Esophagus (tissue), 2 donors: Measurements from ENCODE around the gene C11orf98. TPM values are rescaled to one million over a fixed set of nuclear protein-coding genes. Genes with fewer than 3 reads are reported as not detected.
"Not testable (repeated sequence)": the region's sequence is repeated elsewhere in the genome, so short reads cannot be mapped to it uniquely, and the experiment has no call there.

Experiments
- H3K27ac ChIP-seq, 2 donors: one replicate each; pipeline ENCODE4 v1.5.1; 2013; ENCODE audit warnings: low read depth in 2 of 2, mild to moderate bottlenecking in 2 of 2, inconsistent platforms in 1 of 2, low read length in 1 of 2, moderate library complexity in 1 of 2
- H3K27me3 ChIP-seq, 2 donors: one replicate each; pipeline ENCODE4 v1.6.1; 2013; ENCODE audit warnings: low read length in 2 of 2, control low read depth in 1 of 2, mild to moderate bottlenecking in 1 of 2; ENCODE audit not compliant: insufficient read depth in 2 of 2, control insufficient read depth in 1 of 2
- H3K36me3 ChIP-seq, 2 donors: one replicate each; pipeline ENCODE4 v1.6.1; 2013; ENCODE audit warnings: low read length in 1 of 2; ENCODE audit not compliant: control insufficient read depth in 2 of 2, insufficient read depth in 2 of 2
- H3K4me1 ChIP-seq, 2 donors: one replicate each; pipeline ENCODE4 v1.6.1; 2013; ENCODE audit warnings: low read length in 1 of 2; ENCODE audit not compliant: control insufficient read depth in 2 of 2, insufficient read depth in 2 of 2
- H3K4me3 ChIP-seq, 2 donors: one replicate each; pipeline ENCODE4 v1.5.1; 2013; ENCODE audit warnings: low read length in 2 of 2, mild to moderate bottlenecking in 2 of 2, low read depth in 1 of 2, moderate library complexity in 1 of 2
- H3K9me3 ChIP-seq, 2 donors: one replicate each; pipeline ENCODE4 v1.6.1; 2013; ENCODE audit warnings: mild to moderate bottlenecking in 2 of 2, low read depth in 1 of 2, low read length in 1 of 2, moderate library complexity in 1 of 2; ENCODE audit not compliant: control insufficient read depth in 2 of 2, insufficient read depth in 1 of 2
- WGBS, 2 donors: extraction: QIAGEN DNeasy Blood & Tissue Kit; methylation state at CpG; one replicate each; pipeline ENCODE4 v1.1.7; 2013; 5-methylcytosine and 5-hydroxymethylcytosine counted together
- polyA plus RNA-seq, 2 donors: library from polyadenylated mRNA; stranded (reverse); fragments of 200-250 nt; gene quantifications; one replicate each; pipeline ENCODE4 v1.2.3, GENCODE V29; 2013
- donor health status: healthy with polysubstance abuse.
- donor health status: Bipolar disorder and iron deficiency.

Gene C11orf98
- polyA plus RNA-seq, 2 donors = 71.9 to 96.9 TPM

- H3K27me3 ChIP-seq = no peaks in the 10 kb centered on the region
- H3K9me3 ChIP-seq = no peaks in the 10 kb centered on the region
- H3K4me1 ChIP-seq = peaks cover 0 to 11% of the 10 kb centered on the region in 2 donors
- peak within 1 kb of the TSS; percentile 90 to 94 for H3K27ac ChIP-seq
- WGBS, 2 donors = 0% methylated on average over 67 to 73 of the region's 73 CpGs
- H3K36me3 ChIP-seq = peaks cover 10 to 25% of the 10 kb centered on the region in 2 donors
- H3K4me3 ChIP-seq = peak within 1 kb of the TSS; percentile 82 to 85
These were observed 18.8 kb downstream of the C11orf98 start, which contains the start of gene GANAB for GRCh38 chr11:62645946-62646824. Gene GANAB, minus strand, starts transcription at chr11:62646613. Its CDS starts 14 bp downstream, at chr11:62646599.

DNA sequence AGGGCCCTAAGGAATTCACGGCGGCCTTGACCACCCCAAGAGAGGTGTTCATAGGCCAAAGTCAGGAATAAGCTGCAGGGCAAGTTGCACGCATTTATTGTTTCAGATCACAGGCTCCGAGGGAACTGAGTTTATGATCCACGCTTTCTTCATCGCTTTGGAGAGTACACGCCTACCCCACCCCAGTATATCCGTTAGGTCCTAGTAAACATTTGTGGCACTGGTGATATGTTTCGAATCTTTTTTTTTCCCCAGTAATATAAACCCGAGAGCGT, 19.4 kb downstream of the C11orf98 start:
- H3K27me3 ChIP-seq = no peaks in the 10 kb centered on the region
- peaks cover 10 to 25% of the 10 kb centered on the region in 2 donors for H3K36me3 ChIP-seq
- peak overlapping the region; percentile 82 to 85 for H3K4me3 ChIP-seq
- no peaks in the 10 kb centered on the region for H3K9me3 ChIP-seq
- WGBS, 2 donors = 12 to 13% methylated on average over 11 of the region's 11 CpGs
- peaks cover 0 to 11% of the 10 kb centered on the region in 2 donors for H3K4me1 ChIP-seq
- peak overlapping the region in 1 of 2 donors; percentile 94 for H3K27ac ChIP-seq

DNA sequence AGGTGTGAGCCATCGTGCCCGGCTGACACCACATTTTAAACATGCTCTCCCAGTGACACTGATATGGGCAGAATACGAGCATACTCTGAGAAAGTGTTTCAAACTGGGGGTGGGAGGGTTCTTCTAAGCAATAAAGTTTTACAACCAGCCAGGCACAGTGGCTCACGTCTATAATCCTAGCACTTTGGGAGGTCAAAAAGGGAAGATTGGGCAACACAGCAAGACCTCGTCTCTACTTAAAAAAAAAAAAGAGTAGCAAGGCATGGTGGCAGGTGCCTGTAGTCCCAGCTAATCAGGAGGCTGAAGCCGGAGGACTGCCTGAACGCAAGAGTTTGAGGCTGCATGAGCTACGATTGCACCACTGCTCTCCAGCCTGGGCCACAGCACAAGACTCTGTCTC, 20.8 kb downstream of the C11orf98 start:
- 84% methylated on average over 8 of the region's 8 CpGs for WGBS, 2 donors
- Histone ChIP-seq H3K36me3 (peaks cover 10 to 20% of the 10 kb centered on the region in 2 donors), H3K27ac (no peak overlapping the region), H3K27me3 (no peaks in the 10 kb centered on the region), H3K9me3 (no peaks in the 10 kb centered on the region), H3K4me3 (no peak overlapping the region), H3K4me1 (peaks cover 0 to 11% of the 10 kb centered on the region in 2 donors)

- Histone ChIP-seq H3K27me3 (no peaks in the 10 kb centered on the region), H3K27ac (peak overlapping the region in 1 of 2 donors; percentile 17), H3K4me3 (no peak overlapping the region), H3K9me3 (peaks cover 0 to 2% of the 10 kb centered on the region in 2 donors), H3K36me3 (peaks cover 43 to 56% of the 10 kb centered on the region in 2 donors), H3K4me1 (no peaks in the 10 kb centered on the region)
- 79 to 84% methylated on average over 6 of the region's 6 CpGs for WGBS, 2 donors
These were observed 32.5 kb downstream of the C11orf98 start for GRCh38 chr11:62632492-62632891.

DNA sequence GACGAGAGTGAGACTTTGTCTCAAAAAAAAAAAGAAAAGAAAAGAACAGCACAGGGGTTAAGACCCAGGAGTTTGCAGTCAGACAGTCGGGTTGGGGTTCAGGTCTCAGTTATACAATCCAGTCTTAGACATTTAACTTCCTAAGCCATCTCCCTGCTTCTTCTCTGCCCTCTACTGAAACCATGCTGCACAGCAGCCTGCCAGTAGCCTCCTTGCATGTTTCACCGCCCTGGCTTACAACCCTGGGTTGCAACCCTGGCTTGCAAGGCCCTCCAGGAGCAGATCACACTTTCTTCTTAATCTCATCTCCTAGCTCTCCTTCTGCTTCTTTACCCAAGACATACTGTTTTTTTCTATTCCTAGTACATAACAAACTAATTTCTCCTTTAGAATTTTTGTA, 37.3 kb downstream of the C11orf98 start:
- Histone ChIP-seq H3K4me3 (no peak overlapping the region), H3K27me3 (no peaks in the 10 kb centered on the region), H3K27ac (no peak overlapping the region), H3K9me3 (peaks cover 0 to 2% of the 10 kb centered on the region in 2 donors), H3K36me3 (peaks cover 50 to 57% of the 10 kb centered on the region in 2 donors), H3K4me1 (no peaks in the 10 kb centered on the region)
- WGBS, 2 donors = 84 to 91% methylated on average over 3 of the region's 3 CpGs

DNA sequence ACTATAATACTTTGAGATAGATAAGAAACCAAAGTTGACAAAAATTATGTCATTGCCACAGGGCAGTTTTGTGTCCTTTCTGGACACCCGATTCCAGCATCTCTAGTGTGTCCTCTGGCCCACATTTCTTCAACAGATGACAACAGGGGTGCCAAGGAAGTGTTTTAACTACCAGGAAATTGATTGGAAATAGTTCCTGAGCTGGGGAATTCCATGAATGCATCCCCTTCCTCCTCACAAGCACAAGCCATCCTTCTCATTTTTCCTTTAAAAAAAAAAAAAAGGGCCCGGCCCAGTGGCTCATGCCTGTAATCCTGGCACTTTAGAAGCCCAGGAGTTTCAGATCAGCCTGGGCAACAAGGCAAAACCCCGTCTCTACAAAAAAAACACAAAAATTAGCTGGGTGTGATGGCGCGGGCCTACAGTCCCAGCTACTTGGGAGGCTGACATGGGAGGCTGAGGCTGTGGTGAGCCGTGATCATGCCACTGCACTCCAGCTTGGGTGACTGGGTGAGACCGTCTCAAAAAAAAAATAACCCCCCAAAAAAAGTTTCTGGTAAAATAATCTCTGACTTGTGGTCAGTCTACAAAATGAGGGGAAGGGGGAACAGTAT, 42.4 kb downstream of the C11orf98 start:
- H3K4me3 ChIP-seq = no peak overlapping the region
- H3K27ac ChIP-seq = peak overlapping the region; percentile 92 to 98
- H3K36me3 ChIP-seq = peaks cover 17 to 21% of the 10 kb centered on the region in 2 donors
- H3K4me1 ChIP-seq = peaks cover 0 to 5% of the 10 kb centered on the region in 2 donors
- WGBS, 2 donors = 80 to 82% methylated on average over 7 of the region's 7 CpGs
- H3K27me3 ChIP-seq = no peaks in the 10 kb centered on the region
- no peaks in the 10 kb centered on the region for H3K9me3 ChIP-seq

GRCh38 chr11:62621567-62622470, 43.2 kb downstream of the C11orf98 start, which contains the start of gene B3GAT3:
Gene B3GAT3, minus strand, starts transcription at chr11:62621986. Its CDS starts 39 bp downstream, at chr11:62621947.
- WGBS, 2 donors = 1% methylated on average over 54 to 77 of the region's 77 CpGs
- Histone ChIP-seq H3K4me1 (peaks cover 0 to 5% of the 10 kb centered on the region in 2 donors), H3K9me3 (no peaks in the 10 kb centered on the region), H3K4me3 (peak within 1 kb of the TSS; percentile 59 to 80), H3K27me3 (no peaks in the 10 kb centered on the region), H3K27ac (peak within 1 kb of the TSS; percentile 92 to 98), H3K36me3 (peaks cover 17 to 20% of the 10 kb centered on the region in 2 donors)

DNA sequence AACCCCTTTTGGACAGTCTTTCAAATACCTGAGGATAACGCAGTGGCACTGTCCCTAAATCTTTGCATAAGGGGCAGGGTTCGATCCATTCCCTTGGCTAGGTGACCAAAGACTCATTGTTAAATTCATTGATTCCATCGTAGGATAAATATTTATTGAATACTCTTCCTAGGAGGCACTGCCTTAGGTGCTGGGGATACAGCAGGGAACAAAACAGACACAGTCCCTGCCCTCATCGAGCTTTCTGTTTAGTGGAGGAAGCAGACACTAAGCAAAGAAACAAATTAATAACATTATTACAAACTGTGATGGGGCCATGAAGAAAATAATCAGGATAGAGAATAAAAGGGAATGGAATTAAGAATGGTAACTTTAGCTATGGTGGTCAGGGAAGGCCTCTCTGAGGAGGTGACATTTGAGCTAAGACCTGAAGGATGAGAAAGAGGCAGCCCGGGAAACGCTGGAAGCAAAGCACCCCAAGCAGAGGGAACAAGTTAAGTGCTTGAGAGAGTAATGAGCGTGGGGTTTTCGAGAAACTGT, 43.9 kb downstream of the C11orf98 start:
- Histone ChIP-seq H3K27me3 (no peaks in the 10 kb centered on the region), H3K4me1 (peaks cover 0 to 5% of the 10 kb centered on the region in 2 donors), H3K36me3 (peaks cover 9 to 17% of the 10 kb centered on the region in 2 donors), H3K4me3 (peak overlapping the region; percentile 59 to 80), H3K9me3 (no peaks in the 10 kb centered on the region), H3K27ac (peak overlapping the region; percentile 92 to 98)
- 18 to 25% methylated on average over 8 of the region's 8 CpGs for WGBS, 2 donors

DNA sequence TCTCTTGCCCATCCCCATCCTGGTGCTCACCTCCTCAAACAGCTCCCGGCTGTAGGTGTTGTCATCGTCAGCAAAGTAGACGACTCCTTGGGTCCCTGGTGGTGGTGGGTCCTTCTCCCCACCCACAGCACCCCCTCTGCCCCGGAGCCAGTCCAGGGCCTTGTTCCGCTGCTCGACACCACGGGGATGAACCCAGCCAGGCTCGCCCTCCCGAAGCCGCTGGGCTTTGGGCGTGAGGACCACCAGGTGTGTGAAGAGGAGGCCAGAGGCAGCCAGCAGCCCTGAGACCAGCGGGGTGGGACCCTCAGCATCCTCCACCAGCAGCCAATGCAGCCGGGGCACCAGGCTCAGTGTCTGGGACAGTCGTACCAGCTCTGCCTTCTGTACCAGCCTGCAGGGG, 48.1 kb downstream of the C11orf98 start:
- H3K27me3 ChIP-seq, H3K27ac ChIP-seq, H3K36me3 ChIP-seq, H3K9me3 ChIP-seq, H3K4me3 ChIP-seq: not testable (repeated sequence)
- H3K4me1 ChIP-seq = peaks cover 0 to 12% of the 10 kb centered on the region in 2 donors
- 92 to 94% methylated on average over 9 to 14 of the region's 14 CpGs for WGBS, 2 donors
